HEK293 (cell line): ENCODE measurements around the gene PLEKHA5.
"Not testable (repeated sequence)": the region's sequence is repeated elsewhere in the genome, so short reads cannot be mapped to it uniquely, and the experiment has no call there.

Experiments used
- CTCF ChIP-seq: fragments of 450-650 bp; formaldehyde crosslinking; IDR thresholded peaks from 2 replicates; pipeline ENCODE4 v1.5.1; 2016; ENCODE audit warnings: missing biosample characterization, missing genetic modification characterization
- REST ChIP-seq: fragments of 450-650 bp; formaldehyde crosslinking; IDR thresholded peaks from 2 replicates; pipeline ENCODE4 v1.5.1; 2016; ENCODE audit warnings: missing biosample characterization, missing genetic modification characterization
- ZBTB17 ChIP-seq: fragments of 450-650 bp; formaldehyde crosslinking; IDR thresholded peaks from 2 replicates; pipeline ENCODE4 v1.5.1; 2016; ENCODE audit warnings: missing biosample characterization, missing genetic modification characterization
- ZNF114 ChIP-seq: fragments of 450-650 bp; formaldehyde crosslinking; IDR thresholded peaks from 2 replicates; pipeline ENCODE4 v1.5.0; 2017; ENCODE audit warnings: missing biosample characterization, missing genetic modification characterization
- ZNF121 ChIP-seq: fragments of 450-650 bp; formaldehyde crosslinking; IDR thresholded peaks from 2 replicates; pipeline ENCODE4 v1.5.1; 2016; ENCODE audit warnings: missing biosample characterization, missing genetic modification characterization
- ZNF146 ChIP-seq: fragments of 450-650 bp; formaldehyde crosslinking; IDR thresholded peaks from 2 replicates; pipeline ENCODE4 v1.5.1; 2016; ENCODE audit warnings: missing biosample characterization, missing genetic modification characterization
- ZNF184 ChIP-seq: fragments of 450-650 bp; IDR thresholded peaks from 2 replicates; pipeline ENCODE4 v1.5.1; 2018; ENCODE audit warnings: missing biosample characterization, mild to moderate bottlenecking, missing genetic modification characterization
- ZNF211 ChIP-seq: fragments of 450-650 bp; formaldehyde crosslinking; IDR thresholded peaks from 2 replicates; pipeline ENCODE4 v1.5.1; 2016; ENCODE audit warnings: low read depth, missing biosample characterization, missing genetic modification characterization
- ZNF548 ChIP-seq: fragments of 450-650 bp; formaldehyde crosslinking; IDR thresholded peaks from 2 replicates; pipeline ENCODE4 v1.5.1; 2016; ENCODE audit warnings: missing biosample characterization, missing genetic modification characterization
- ZNF629 ChIP-seq: fragments of 450-650 bp; formaldehyde crosslinking; IDR thresholded peaks from 2 replicates; pipeline ENCODE4 v1.5.1; 2017; ENCODE audit warnings: missing biosample characterization, missing genetic modification characterization
- ZNF76 ChIP-seq: fragments of 450-650 bp; formaldehyde crosslinking; IDR thresholded peaks from 2 replicates; pipeline ENCODE4; 2016; ENCODE audit warnings: low read depth, missing biosample characterization, missing genetic modification characterization, borderline replicate concordance
- TF ChIP-seq, protein P1 (sequence below): fragments of 450-650 bp; IDR thresholded peaks from 2 replicates; pipeline ENCODE4 v1.5.1; 2018; ENCODE audit warnings: missing biosample characterization, mild to moderate bottlenecking, missing genetic modification characterization

DNA sequence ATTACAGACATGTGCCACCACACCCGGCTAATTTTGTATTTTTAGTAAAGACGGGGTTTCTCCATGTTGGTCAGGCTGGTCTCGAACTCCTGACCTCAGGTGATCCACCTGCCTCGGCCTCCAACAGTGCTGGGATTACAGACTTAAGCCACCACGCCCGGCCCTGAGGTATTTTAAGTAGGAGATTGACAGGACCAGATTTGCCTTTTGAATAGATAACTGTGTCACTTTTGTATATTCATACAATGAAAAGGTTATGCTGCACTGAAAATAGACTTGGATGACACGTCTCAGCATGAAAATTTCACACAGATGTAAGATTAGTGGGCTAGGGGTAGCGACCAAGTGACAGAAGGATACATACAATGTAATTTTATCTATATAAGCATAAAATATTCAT, 263.1 kb downstream of the PLEKHA5 start:
- TF ChIP-seq, protein P1, sequence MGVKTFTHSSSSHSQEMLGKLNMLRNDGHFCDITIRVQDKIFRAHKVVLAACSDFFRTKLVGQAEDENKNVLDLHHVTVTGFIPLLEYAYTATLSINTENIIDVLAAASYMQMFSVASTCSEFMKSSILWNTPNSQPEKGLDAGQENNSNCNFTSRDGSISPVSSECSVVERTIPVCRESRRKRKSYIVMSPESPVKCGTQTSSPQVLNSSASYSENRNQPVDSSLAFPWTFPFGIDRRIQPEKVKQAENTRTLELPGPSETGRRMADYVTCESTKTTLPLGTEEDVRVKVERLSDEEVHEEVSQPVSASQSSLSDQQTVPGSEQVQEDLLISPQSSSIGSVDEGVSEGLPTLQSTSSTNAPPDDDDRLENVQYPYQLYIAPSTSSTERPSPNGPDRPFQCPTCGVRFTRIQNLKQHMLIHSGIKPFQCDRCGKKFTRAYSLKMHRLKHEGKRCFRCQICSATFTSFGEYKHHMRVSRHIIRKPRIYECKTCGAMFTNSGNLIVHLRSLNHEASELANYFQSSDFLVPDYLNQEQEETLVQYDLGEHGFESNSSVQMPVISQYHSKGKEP = not testable (repeated sequence)
- not testable (repeated sequence) for TF ChIP-seq ZBTB17 (tag by site-specific recombination); ZNF121 (tag by site-specific recombination); CTCF (tag by site-specific recombination); ZNF184 (tag by site-specific recombination); REST (tag by site-specific recombination); ZNF629 (tag by site-specific recombination); ZNF211; ZNF548 (tag by site-specific recombination); ZNF76 (tag by site-specific recombination); ZNF146 (tag by site-specific recombination); ZNF114 (tag by site-specific recombination)
